HL-60 (cell line): ENCODE measurements around the gene SYNJ2.

Experiments used
- CTCF ChIP-seq: IDR thresholded peaks from one replicate; pipeline ENCODE4 v1.5.1; 2011; ENCODE audit warnings: low read length, control low read depth, inconsistent platforms; ENCODE audit not compliant: insufficient read depth
- GABPA ChIP-seq: IDR thresholded peaks from 2 replicates; pipeline ENCODE4 v1.6.1; 2012; ENCODE audit warnings: low read depth
- POLR2AphosphoS5 ChIP-seq: IDR thresholded peaks from 2 replicates; pipeline ENCODE4 v1.6.1; 2012; ENCODE audit warnings: low read depth
- REST ChIP-seq: IDR thresholded peaks from 2 replicates; pipeline ENCODE4 v1.6.1; 2012; ENCODE audit warnings: low read depth; ENCODE audit not compliant: insufficient replicate concordance
- SPI1 ChIP-seq: IDR thresholded peaks from 2 replicates; pipeline ENCODE4 v1.6.1; 2012; ENCODE audit warnings: low read depth, mild to moderate bottlenecking, borderline replicate concordance

GRCh38 chr6:158011980-158012566, 30.4 kb downstream of the SYNJ2 start:
- TF ChIP-seq CTCF: no peak
- TF ChIP-seq GABPA: no peak
- TF ChIP-seq REST: no peak
- TF ChIP-seq POLR2AphosphoS5: no peak
- TF ChIP-seq SPI1: no peak
